A172 (cell line): ENCODE data around the gene IFT27. TPM values are rescaled to one million over a fixed set of nuclear protein-coding genes. Genes with fewer than 3 reads are reported as not detected.
"Not testable (repeated sequence)": the region's sequence is repeated elsewhere in the genome, so short reads cannot be mapped to it uniquely, and the experiment has no call there.

Source experiments
- DNase-seq: peaks from one replicate; pipeline ENCODE4 v3.0.0-alpha.2; 2015; ENCODE audit warnings: low spot score
- total RNA-seq: library from RNA; depleted of rRNA; stranded (reverse); fragments of >200 nt; shearing (Covaris generic); gene quantifications from 2 replicates; pipeline ENCODE4 v1.2.3, GENCODE V29; 2014

The IFT27 gene
- total RNA-seq, 1 experiment from 2014 or later = 12.5 TPM

- no peak for DNase-seq
Observed at GRCh38 chr22:36765131-36765942, 10.6 kb downstream of the IFT27 start.

GRCh38 chr22:36764641-36765040 lies 11.3 kb downstream of the IFT27 start:
- no peak for DNase-seq

GRCh38 chr22:36764060-36764459 lies 11.9 kb downstream of the IFT27 start:
- no peak for DNase-seq

- no peak for DNase-seq
Observed at GRCh38 chr22:36763576-36763975, 12.3 kb downstream of the IFT27 start.

GRCh38 chr22:36762687-36763260 lies 13.1 kb downstream of the IFT27 start:
- DNase-seq = no peak

- no peak for DNase-seq
Observed at GRCh38 chr22:36761553-36762240, 14.2 kb downstream of the IFT27 start.

- DNase-seq = no peak
Observed at GRCh38 chr22:36760786-36761185, 15.1 kb downstream of the IFT27 start.

GRCh38 chr22:36759481-36760159 lies 16.3 kb downstream of the IFT27 start:
- no peak for DNase-seq

- no peak for DNase-seq
Observed at GRCh38 chr22:36758792-36759271, 17.1 kb downstream of the IFT27 start.

- peak; percentile 40 for DNase-seq
Observed at GRCh38 chr22:36757668-36758211, 18.2 kb downstream of the IFT27 start.

- DNase-seq = no peak
Observed at GRCh38 chr22:36756746-36757655, 18.9 kb downstream of the IFT27 start.

- no peak for DNase-seq
Observed at GRCh38 chr22:36756031-36756430, 19.9 kb downstream of the IFT27 start.

GRCh38 chr22:36755316-36755715 lies 20.6 kb downstream of the IFT27 start:
- DNase-seq = no peak

GRCh38 chr22:36754881-36755280 lies 21.0 kb downstream of the IFT27 start:
- not testable (repeated sequence) for DNase-seq

GRCh38 chr22:36753916-36754315 lies 22.0 kb downstream of the IFT27 start:
- DNase-seq = no peak

- no peak for DNase-seq
Observed at GRCh38 chr22:36753120-36753802, 22.7 kb downstream of the IFT27 start.

- DNase-seq = no peak
Observed at GRCh38 chr22:36746375-36746970, 29.4 kb downstream of the IFT27 start.

GRCh38 chr22:36745301-36745995 lies 30.5 kb downstream of the IFT27 start:
- DNase-seq = no peak

- no peak for DNase-seq
Observed at GRCh38 chr22:36744791-36745190, 31.1 kb downstream of the IFT27 start.
